GM12801 (cell line): ENCODE data around the gene RANBP9.

ENCODE experiments used
- CTCF ChIP-seq: IDR thresholded peaks from one replicate; pipeline ENCODE4 v1.5.1; 2011; ENCODE audit warnings: control low read depth; ENCODE audit not compliant: insufficient read length; ENCODE audit errors: extremely low read depth

Gene RANBP9

GRCh38 chr6:13710552-13711323 is 897 bp downstream of the RANBP9 start:
- no peak for TF ChIP-seq CTCF

GRCh38 chr6:13709689-13710551 is 1.7 kb downstream of the RANBP9 start:
- no peak for TF ChIP-seq CTCF

- TF ChIP-seq CTCF, result no peak
These were observed 2.9 kb downstream of the RANBP9 start for GRCh38 chr6:13708736-13709135.

GRCh38 chr6:13703496-13703895 is 8.1 kb downstream of the RANBP9 start:
- TF ChIP-seq CTCF, result no peak

GRCh38 chr6:13702809-13703302 is 8.8 kb downstream of the RANBP9 start:
- no peak for TF ChIP-seq CTCF

- no peak for TF ChIP-seq CTCF
These were observed 11.4 kb downstream of the RANBP9 start for GRCh38 chr6:13700232-13700631.

GRCh38 chr6:13698715-13699114 is 12.9 kb downstream of the RANBP9 start:
- TF ChIP-seq CTCF, result no peak
